Endothelial cell (in vitro differentiated cells): ENCODE measurements around the gene PDX1. TPM values are rescaled to one million over a fixed set of nuclear protein-coding genes. Genes with fewer than 3 reads are reported as not detected.

ENCODE experiments used
- DNase-seq: peaks from one replicate; pipeline ENCODE4 v3.0.0; 2021; ENCODE audit warnings: low spot score
- H3K27ac Mint-ChIP-seq: one replicate; pipeline ENCODE4 v1.8.0; 2021; ENCODE audit warnings: mixed read lengths, inconsistent platforms; ENCODE audit not compliant: unreplicated experiment
- H3K27me3 Mint-ChIP-seq: one replicate; pipeline ENCODE4 v1.8.0; 2021; ENCODE audit warnings: mild to moderate bottlenecking, moderate library complexity, mixed read lengths, inconsistent platforms; ENCODE audit not compliant: unreplicated experiment
- H3K36me3 Mint-ChIP-seq: one replicate; pipeline ENCODE4 v1.8.0; 2021; ENCODE audit warnings: mild to moderate bottlenecking, low read depth, mixed read lengths, inconsistent platforms; ENCODE audit not compliant: unreplicated experiment
- H3K4me1 Mint-ChIP-seq: one replicate; pipeline ENCODE4 v1.8.0; 2021; ENCODE audit warnings: mild to moderate bottlenecking, mixed read lengths, inconsistent platforms; ENCODE audit not compliant: unreplicated experiment
- H3K4me3 Mint-ChIP-seq: one replicate; pipeline ENCODE4 v1.8.0; 2021; ENCODE audit warnings: mild to moderate bottlenecking, mixed read lengths, inconsistent platforms; ENCODE audit not compliant: unreplicated experiment
- H3K9me3 Mint-ChIP-seq: one replicate; pipeline ENCODE4 v1.8.0; 2021; ENCODE audit warnings: mixed read lengths, inconsistent platforms; ENCODE audit not compliant: unreplicated experiment
- total RNA-seq: library from RNA; stranded (reverse); fragmentation: NEBNext Ultra II Directional; extraction: Animal tissue kit (Norgen Biotek cat#: 25700); gene quantifications from one replicate; pipeline ENCODE4 v1.2.1, GENCODE V29; 2021; ENCODE audit not compliant: unreplicated experiment
- TF ChIP-seq, protein P1 (sequence below): fragments of 200-600 bp; sonication (generic); IDR thresholded peaks from one replicate; pipeline ENCODE4 v1.5.0; 2021; ENCODE audit warnings: antibody characterized with exemption; ENCODE audit not compliant: unreplicated experiment

PDX1 gene
- total RNA-seq, 1 donor from 2014 or later: 0.59 TPM

DNA sequence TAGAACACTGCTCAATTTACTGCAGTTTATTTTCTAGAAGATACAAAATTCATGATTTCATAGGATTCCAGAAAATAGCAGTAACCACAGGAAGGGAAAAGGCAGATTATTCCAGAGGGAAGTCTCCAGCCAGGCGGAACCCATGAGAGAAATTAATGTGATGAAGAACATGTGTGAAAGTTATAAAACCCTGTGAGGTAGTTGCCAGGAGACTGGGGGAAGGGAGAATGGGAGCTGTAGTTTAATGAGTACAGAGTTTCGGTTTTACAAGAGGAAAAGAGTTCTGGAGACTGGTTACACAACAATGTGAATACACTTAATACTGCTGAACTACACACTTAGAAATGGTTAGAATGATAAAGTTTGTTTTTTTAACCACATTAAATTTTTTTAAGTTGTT lies 14.2 kb upstream of the PDX1 start:
- Mint-ChIP-seq H3K4me1 (peaks cover 4% of the 10 kb centered on the region), H3K27ac (no peak overlapping the region), H3K36me3 (no peaks in the 10 kb centered on the region), H3K9me3 (no peaks in the 10 kb centered on the region), H3K4me3 (no peak overlapping the region), H3K27me3 (peaks cover 7% of the 10 kb centered on the region)
- TF ChIP-seq, protein P1, sequence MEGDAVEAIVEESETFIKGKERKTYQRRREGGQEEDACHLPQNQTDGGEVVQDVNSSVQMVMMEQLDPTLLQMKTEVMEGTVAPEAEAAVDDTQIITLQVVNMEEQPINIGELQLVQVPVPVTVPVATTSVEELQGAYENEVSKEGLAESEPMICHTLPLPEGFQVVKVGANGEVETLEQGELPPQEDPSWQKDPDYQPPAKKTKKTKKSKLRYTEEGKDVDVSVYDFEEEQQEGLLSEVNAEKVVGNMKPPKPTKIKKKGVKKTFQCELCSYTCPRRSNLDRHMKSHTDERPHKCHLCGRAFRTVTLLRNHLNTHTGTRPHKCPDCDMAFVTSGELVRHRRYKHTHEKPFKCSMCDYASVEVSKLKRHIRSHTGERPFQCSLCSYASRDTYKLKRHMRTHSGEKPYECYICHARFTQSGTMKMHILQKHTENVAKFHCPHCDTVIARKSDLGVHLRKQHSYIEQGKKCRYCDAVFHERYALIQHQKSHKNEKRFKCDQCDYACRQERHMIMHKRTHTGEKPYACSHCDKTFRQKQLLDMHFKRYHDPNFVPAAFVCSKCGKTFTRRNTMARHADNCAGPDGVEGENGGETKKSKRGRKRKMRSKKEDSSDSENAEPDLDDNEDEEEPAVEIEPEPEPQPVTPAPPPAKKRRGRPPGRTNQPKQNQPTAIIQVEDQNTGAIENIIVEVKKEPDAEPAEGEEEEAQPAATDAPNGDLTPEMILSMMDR: no peak
- DNase-seq: no peak

DNA sequence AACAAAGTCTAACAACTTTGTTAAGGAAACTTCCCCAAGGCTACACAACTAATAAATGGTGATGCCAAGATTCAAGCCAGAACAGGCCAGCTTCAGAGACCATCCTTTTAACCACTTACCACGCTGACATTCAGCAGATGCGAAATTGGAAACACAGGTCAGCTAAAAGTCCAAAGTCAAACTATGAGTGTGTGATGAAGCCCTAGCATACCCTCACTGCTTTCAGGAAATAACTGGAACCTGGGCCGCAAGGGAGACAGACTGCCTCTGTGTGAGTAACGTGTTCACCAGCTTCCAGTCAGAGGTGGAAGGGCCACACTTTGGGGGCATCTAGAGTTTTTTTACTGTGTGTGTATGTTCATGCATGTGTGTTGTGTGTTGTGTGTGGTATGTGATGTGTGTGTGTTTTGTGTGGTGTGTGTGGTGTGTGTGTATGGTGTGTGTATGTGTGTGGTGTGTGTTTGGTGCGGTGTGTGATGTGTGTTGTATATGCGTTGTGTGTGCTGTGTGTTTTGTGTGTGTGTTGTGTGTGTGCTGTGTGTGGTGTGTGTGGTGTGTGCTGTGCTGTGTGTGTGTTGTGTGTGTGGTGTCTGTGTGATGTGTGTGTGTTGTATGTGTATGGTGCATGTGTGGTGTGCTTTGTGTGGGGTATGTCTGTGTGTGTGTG lies 12.5 kb upstream of the PDX1 start:
- no peak for DNase-seq
- TF ChIP-seq, protein P1: no peak
- Mint-ChIP-seq H3K27ac (no peak overlapping the region), H3K27me3 (peaks cover 3% of the 10 kb centered on the region), H3K36me3 (no peaks in the 10 kb centered on the region), H3K9me3 (no peaks in the 10 kb centered on the region), H3K4me1 (no peaks in the 10 kb centered on the region), H3K4me3 (no peak overlapping the region)

DNA sequence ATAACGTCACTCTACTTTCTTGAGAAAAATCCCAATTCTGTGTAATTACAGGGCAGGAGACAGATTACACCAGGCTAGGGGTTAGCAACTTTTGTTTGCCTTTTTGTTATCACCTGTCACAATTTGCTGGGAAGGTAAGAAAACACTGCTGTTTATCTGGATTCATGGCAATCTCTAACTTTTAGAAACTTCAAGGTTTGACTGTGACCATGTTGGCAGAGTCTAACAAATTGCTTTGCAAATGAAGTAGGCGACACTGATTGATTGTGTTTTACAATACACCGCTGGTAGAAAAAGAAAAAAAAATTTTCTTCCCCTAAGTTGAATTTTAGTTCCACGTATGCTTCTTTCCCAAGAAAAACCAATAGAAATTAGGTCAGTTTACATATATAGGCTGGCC lies 10.4 kb upstream of the PDX1 start:
- no peaks in the 10 kb centered on the region for H3K4me1 Mint-ChIP-seq
- H3K27ac Mint-ChIP-seq: no peak overlapping the region
- H3K9me3 Mint-ChIP-seq: no peaks in the 10 kb centered on the region
- no peak for DNase-seq
- TF ChIP-seq, protein P1: no peak
- no peak overlapping the region for H3K4me3 Mint-ChIP-seq
- H3K27me3 Mint-ChIP-seq: peaks cover 3% of the 10 kb centered on the region
- no peaks in the 10 kb centered on the region for H3K36me3 Mint-ChIP-seq

DNA sequence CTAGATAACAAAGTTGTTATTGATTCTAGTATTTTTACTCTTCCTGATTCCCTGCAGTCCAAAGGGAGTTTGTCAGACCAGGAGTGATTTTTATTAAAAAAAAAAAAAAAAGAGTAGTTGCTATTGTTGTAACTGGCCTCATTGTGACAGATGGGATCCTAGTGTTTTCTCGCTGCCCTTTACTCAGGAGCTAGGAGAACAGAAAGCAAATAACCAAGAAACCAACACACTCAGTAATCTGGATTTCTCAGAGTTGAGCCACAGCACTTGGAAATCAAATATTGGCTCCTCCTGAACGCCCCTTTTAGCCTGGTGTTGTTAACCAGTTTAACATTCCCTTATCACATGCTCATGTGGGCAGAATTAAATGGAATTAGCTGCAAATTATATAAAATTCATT lies 8.3 kb upstream of the PDX1 start:
- Mint-ChIP-seq H3K4me1 (peaks cover 10% of the 10 kb centered on the region), H3K27me3 (peaks cover 6% of the 10 kb centered on the region), H3K9me3 (no peaks in the 10 kb centered on the region), H3K27ac (no peak overlapping the region), H3K36me3 (peaks cover 3% of the 10 kb centered on the region), H3K4me3 (no peak overlapping the region)
- TF ChIP-seq, protein P1: no peak
- no peak for DNase-seq

DNA sequence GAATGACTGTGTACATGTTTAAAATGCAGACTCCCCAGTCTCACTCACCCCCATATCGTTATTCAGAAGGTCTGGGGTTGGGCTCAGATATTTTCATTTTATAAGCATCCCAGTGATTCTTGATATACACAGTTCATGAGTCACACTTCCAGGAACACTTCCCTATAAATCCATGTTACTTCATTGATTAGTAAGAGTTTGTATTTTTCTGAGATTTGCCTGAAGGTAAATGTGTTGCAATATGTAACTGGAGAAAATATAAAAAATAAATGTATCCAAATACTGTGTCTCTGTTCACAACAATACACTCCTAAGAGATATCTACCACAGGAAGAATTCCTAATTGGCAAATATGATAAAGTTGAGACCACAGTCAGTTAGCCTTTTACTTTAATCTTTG lies 6.6 kb upstream of the PDX1 start:
- Mint-ChIP-seq H3K27me3 (peaks cover 12% of the 10 kb centered on the region), H3K36me3 (peaks cover 3% of the 10 kb centered on the region), H3K4me3 (no peak overlapping the region), H3K27ac (no peak overlapping the region), H3K4me1 (peaks cover 20% of the 10 kb centered on the region), H3K9me3 (no peaks in the 10 kb centered on the region)
- TF ChIP-seq, protein P1: no peak
- DNase-seq: no peak
